OCI-LY7 (cell line): ENCODE data around the gene STAT5B. TPM values are rescaled to one million over a fixed set of nuclear protein-coding genes. Genes with fewer than 3 reads are reported as not detected.

ENCODE experiments used
- BruUV-seq: library from RNA; stranded (reverse); fragments of 400-500 nt; replicated peaks from 2 replicates; lab custom pipeline; 2021; lab: Mats Ljungman, UMichigan
- CTCF ChIA-PET: fragments of 300-600 bp; sonication (Branson Sonifier 250); formaldehyde crosslinking; loops from one replicate; lab custom pipeline; 2022; ENCODE audit warnings: antibody characterized with exemption; ENCODE audit not compliant: unreplicated experiment; lab: Charles Lee
- POLR2A ChIA-PET: fragments of 300-600 bp; sonication (Branson Sonifier 250); formaldehyde crosslinking; loops from one replicate; lab custom pipeline; 2022; ENCODE audit warnings: antibody characterized with exemption; lab: Charles Lee
- DNase-seq: peaks from one replicate; pipeline ENCODE4 v3.0.0-alpha.2; 2015; ENCODE audit warnings: low spot score
- H2AFZ ChIP-seq: fragments of 200-600 bp; sonication (generic), shearing (Covaris generic); 2 replicates; pipeline ENCODE4 v1.6.1; 2014; ENCODE audit warnings: mild to moderate bottlenecking, antibody characterized with exemption, low read length, moderate library complexity
- H3K27ac ChIP-seq: fragments of 200-600 bp; sonication (generic); 2 replicates; pipeline ENCODE4 v1.5.1; 2014; ENCODE audit warnings: mixed run types, low read depth, mild to moderate bottlenecking, moderate library complexity, low read length, inconsistent platforms; ENCODE audit not compliant: poor library complexity, severe bottlenecking
- H3K36me3 ChIP-seq: fragments of 200-600 bp; sonication (generic); 2 replicates; pipeline ENCODE4 v1.6.1; 2014; ENCODE audit warnings: mild to moderate bottlenecking, antibody characterized with exemption, low read length, moderate library complexity, mixed read lengths; ENCODE audit not compliant: insufficient read depth
- H3K4me1 ChIP-seq: fragments of 200-600 bp; sonication (generic); 2 replicates; pipeline ENCODE4 v1.5.1; 2014; ENCODE audit warnings: mild to moderate bottlenecking, low read length; ENCODE audit not compliant: insufficient read depth, poor library complexity, severe bottlenecking
- H3K4me2 ChIP-seq: fragments of 200-600 bp; sonication (generic); 2 replicates; pipeline ENCODE4 v1.6.1; 2014; ENCODE audit warnings: mild to moderate bottlenecking, low read length
- H3K4me3 ChIP-seq: fragments of 200-600 bp; sonication (generic); 2 replicates; pipeline ENCODE4 v1.5.1; 2014; ENCODE audit warnings: mild to moderate bottlenecking, low read depth, low read length; ENCODE audit not compliant: poor library complexity, severe bottlenecking
- H3K79me2 ChIP-seq: fragments of 200-600 bp; sonication (generic); 2 replicates; pipeline ENCODE4 v1.6.1; 2016; ENCODE audit warnings: low read depth, mild to moderate bottlenecking, low read length, moderate library complexity, mixed read lengths; ENCODE audit not compliant: insufficient read depth
- H3K9me2 ChIP-seq: fragments of 200-600 bp; sonication (generic); 2 replicates; pipeline ENCODE4 v1.6.1; 2016; ENCODE audit warnings: mild to moderate bottlenecking, low read length, mixed read lengths; ENCODE audit not compliant: insufficient read depth
- H3K9me3 ChIP-seq: fragments of 200-600 bp; sonication (generic); 2 replicates; pipeline ENCODE4 v1.6.1; 2014; ENCODE audit warnings: mild to moderate bottlenecking, mixed run types, low read length, mixed read lengths
- H4K20me1 ChIP-seq: fragments of 200-600 bp; sonication (generic); 2 replicates; pipeline ENCODE4 v1.6.1; 2014; ENCODE audit warnings: mild to moderate bottlenecking, antibody characterized with exemption, low read length, moderate library complexity, mixed read lengths; ENCODE audit not compliant: insufficient read depth
- EZH2phosphoT487 ChIP-seq: fragments of 200-600 bp; sonication (generic); IDR thresholded peaks from 2 replicates; pipeline ENCODE4 v1.6.1; 2018; ENCODE audit warnings: low read depth, borderline replicate concordance, mild to moderate bottlenecking, mixed run types, antibody characterized with exemption, low read length, moderate library complexity, mixed read lengths
- intact Hi-C: fragments of 100-400 bp; cut with micrococcal nuclease; formaldehyde crosslinking; loops from one replicate; pipeline ENCODE4 v1.10.0; 2022; ENCODE audit not compliant: unreplicated experiment
- total RNA-seq, 2 experiments: library from RNA; depleted of rRNA in 1 of 2; stranded (reverse); fragments of >200 nt in 1 of 2; shearing (Covaris generic) in 1 of 2; gene quantifications; 2 replicates each; pipeline ENCODE4 v1.2.3, GENCODE V29; 2014 to 2022
- TF ChIP-seq, protein P1 (sequence below): fragments of 200-600 bp; sonication (generic); conservative IDR thresholded peaks from 2 replicates; pipeline ENCODE4 v1.5.1; 2014; ENCODE audit warnings: mild to moderate bottlenecking, antibody characterized with exemption, low read length, moderate library complexity, mixed read lengths

Gene STAT5B
- total RNA-seq, 2 experiments from 2014 or later: 33.3 to 46.7 TPM

DNA sequence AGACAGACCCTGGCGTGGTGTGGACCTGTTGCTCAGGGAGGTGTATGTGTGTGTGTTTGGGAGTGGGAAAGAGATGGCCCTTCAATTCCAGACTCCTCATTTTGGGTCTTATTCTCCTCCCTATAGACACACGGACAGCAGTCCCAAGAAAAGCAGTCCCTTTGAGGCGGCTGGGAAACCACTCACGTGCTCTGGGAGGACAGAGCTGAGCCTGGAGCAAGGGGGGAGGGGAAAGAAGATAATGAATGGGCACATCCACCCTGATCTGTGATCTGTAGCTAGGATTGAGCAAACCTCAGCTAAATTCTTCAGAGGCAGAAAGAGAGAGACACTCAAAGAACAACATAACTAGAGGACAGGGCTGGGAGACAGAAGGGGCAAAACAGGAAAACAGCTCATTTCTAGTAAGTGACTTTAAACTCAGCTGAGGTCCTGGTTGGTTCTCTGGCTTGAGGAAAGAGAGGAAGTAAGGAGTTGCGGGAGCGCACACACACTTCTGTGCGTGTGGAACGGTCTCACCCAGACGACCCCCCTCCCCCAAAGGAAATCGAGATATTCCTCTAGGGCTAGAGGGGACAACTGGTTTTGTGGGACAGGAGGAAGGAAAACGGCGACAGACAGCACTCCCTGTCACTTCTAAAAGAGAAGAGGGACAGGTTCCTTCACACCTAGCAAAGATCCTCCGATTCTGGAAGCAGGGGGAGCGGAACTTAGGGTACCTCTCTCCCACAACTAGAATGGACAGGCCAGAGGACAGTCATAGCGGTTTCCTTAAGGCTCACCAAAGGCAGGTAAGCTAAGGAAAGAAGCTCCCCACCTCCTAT lies 122.1 kb downstream of the STAT5B start:
- CTCF ChIA-PET: interaction anchor here (0.6 to 1.0 kb wide), 2 partner anchors 82 to 794 kb away, joined by 3 read pairs; no protein-coding TSS in a partner anchor
- Histone ChIP-seq H3K4me2 (peak overlapping the region; percentile 98), H3K27ac (peak overlapping the region; percentile 27), H3K4me1 (peaks cover 15% of the 10 kb centered on the region), H3K9me2 (no peaks in the 10 kb centered on the region), H4K20me1 (peaks cover 12% of the 10 kb centered on the region; the same call in 1 of the 2 replicates), H3K4me3 (peak overlapping the region; percentile 98), H3K36me3 (peaks cover 8% of the 10 kb centered on the region; the same call in 1 of the 2 replicates), H3K9me3 (no peaks in the 10 kb centered on the region), H2AFZ (no peak overlapping the region; the same call in 1 of the 2 replicates), H3K79me2 (peaks cover 41% of the 10 kb centered on the region)
- no peak for DNase-seq
- intact Hi-C loops: no loop called here
- TSS peak; percentile 70 for BruUV-seq
- no peak for TF ChIP-seq EZH2phosphoT487
- TF ChIP-seq, protein P1, sequence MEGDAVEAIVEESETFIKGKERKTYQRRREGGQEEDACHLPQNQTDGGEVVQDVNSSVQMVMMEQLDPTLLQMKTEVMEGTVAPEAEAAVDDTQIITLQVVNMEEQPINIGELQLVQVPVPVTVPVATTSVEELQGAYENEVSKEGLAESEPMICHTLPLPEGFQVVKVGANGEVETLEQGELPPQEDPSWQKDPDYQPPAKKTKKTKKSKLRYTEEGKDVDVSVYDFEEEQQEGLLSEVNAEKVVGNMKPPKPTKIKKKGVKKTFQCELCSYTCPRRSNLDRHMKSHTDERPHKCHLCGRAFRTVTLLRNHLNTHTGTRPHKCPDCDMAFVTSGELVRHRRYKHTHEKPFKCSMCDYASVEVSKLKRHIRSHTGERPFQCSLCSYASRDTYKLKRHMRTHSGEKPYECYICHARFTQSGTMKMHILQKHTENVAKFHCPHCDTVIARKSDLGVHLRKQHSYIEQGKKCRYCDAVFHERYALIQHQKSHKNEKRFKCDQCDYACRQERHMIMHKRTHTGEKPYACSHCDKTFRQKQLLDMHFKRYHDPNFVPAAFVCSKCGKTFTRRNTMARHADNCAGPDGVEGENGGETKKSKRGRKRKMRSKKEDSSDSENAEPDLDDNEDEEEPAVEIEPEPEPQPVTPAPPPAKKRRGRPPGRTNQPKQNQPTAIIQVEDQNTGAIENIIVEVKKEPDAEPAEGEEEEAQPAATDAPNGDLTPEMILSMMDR: no peak
- POLR2A ChIA-PET: interaction anchor here (1.0 to 1.4 kb wide), 3 partner anchors 20 to 27 kb away, joined by 3 to 6 read pairs (median 3); no protein-coding TSS in a partner anchor

Other genes starting within 250 kb of the STAT5B start
- gene C17orf113, start 225.8 kb downstream of the STAT5B start, total RNA-seq (2014; rRNA removed; shearing (Covaris generic)): 0.10 and 0.25 TPM in 2 replicates
- 0.25 TPM in 1 of 2 replicates, not detected in the other for gene C17orf113, start 225.8 kb downstream of the STAT5B start, total RNA-seq (2022)
- 0.21 and 0.85 TPM in 2 replicates for gene ZNF385C, start 177.9 kb downstream of the STAT5B start, total RNA-seq (2014; rRNA removed; shearing (Covaris generic))
- gene ZNF385C, start 177.9 kb downstream of the STAT5B start, total RNA-seq (2022): 0.26 and 0.67 TPM in 2 replicates
- gene DHX58, start 163.7 kb downstream of the STAT5B start, total RNA-seq (2014; rRNA removed; shearing (Covaris generic)): 7.7 and 10.3 TPM in 2 replicates
- gene DHX58, start 163.7 kb downstream of the STAT5B start, total RNA-seq (2022): 19.4 and 23.7 TPM in 2 replicates
- gene KAT2A, start 155.0 kb downstream of the STAT5B start, total RNA-seq (2014; rRNA removed; shearing (Covaris generic)): 56.1 and 73.0 TPM in 2 replicates
- 89.8 and 95.2 TPM in 2 replicates for gene KAT2A, start 155.0 kb downstream of the STAT5B start, total RNA-seq (2022)
- 0.16 TPM in 1 of 2 replicates, not detected in the other for gene HSPB9, start 153.6 kb downstream of the STAT5B start, total RNA-seq (2014; rRNA removed; shearing (Covaris generic))
- not detected in 2 replicates for gene HSPB9, start 153.6 kb downstream of the STAT5B start, total RNA-seq (2022)
- 37.3 and 50.1 TPM in 2 replicates for gene RAB5C, start 121.4 kb downstream of the STAT5B start, total RNA-seq (2014; rRNA removed; shearing (Covaris generic))
- gene RAB5C, start 121.4 kb downstream of the STAT5B start, total RNA-seq (2022): 60.6 and 61.2 TPM in 2 replicates
- not detected in 2 replicates for gene KCNH4, start 95.2 kb downstream of the STAT5B start, total RNA-seq (2014; rRNA removed; shearing (Covaris generic))
- not detected in 2 replicates for gene KCNH4, start 95.2 kb downstream of the STAT5B start, total RNA-seq (2022)
- not detected in 2 replicates for gene HCRT, start 90.9 kb downstream of the STAT5B start, total RNA-seq (2014; rRNA removed; shearing (Covaris generic))
- not detected in 2 replicates for gene HCRT, start 90.9 kb downstream of the STAT5B start, total RNA-seq (2022)
- gene GHDC, start 81.9 kb downstream of the STAT5B start, total RNA-seq (2014; rRNA removed; shearing (Covaris generic)): 30.0 and 30.7 TPM in 2 replicates
- gene GHDC, start 81.9 kb downstream of the STAT5B start, total RNA-seq (2022): 25.0 and 33.2 TPM in 2 replicates
- gene STAT5A, start 12.1 kb upstream of the STAT5B start, total RNA-seq (2014; rRNA removed; shearing (Covaris generic)): 1.9 and 3.8 TPM in 2 replicates
- 7.9 TPM in 2 replicates for gene STAT5A, start 12.1 kb upstream of the STAT5B start, total RNA-seq (2022)
- gene STAT3, start 112.1 kb upstream of the STAT5B start, total RNA-seq (2014; rRNA removed; shearing (Covaris generic)): 11.4 and 14.8 TPM in 2 replicates
- gene STAT3, start 112.1 kb upstream of the STAT5B start, total RNA-seq (2022): 28.7 and 37.2 TPM in 2 replicates
- not detected in 2 replicates for gene CAVIN1, start 146.9 kb upstream of the STAT5B start, total RNA-seq (2014; rRNA removed; shearing (Covaris generic))
- gene CAVIN1, start 146.9 kb upstream of the STAT5B start, total RNA-seq (2022): 0.08 TPM in 1 of 2 replicates, not detected in the other
- 19.8 and 27.2 TPM in 2 replicates for gene ATP6V0A1, start 182.5 kb upstream of the STAT5B start, total RNA-seq (2014; rRNA removed; shearing (Covaris generic))
- 33.4 and 46.9 TPM in 2 replicates for gene ATP6V0A1, start 182.5 kb upstream of the STAT5B start, total RNA-seq (2022)